ENCODE measurements around the gene DLGAP1.

DLGAP1 gene

DNA sequence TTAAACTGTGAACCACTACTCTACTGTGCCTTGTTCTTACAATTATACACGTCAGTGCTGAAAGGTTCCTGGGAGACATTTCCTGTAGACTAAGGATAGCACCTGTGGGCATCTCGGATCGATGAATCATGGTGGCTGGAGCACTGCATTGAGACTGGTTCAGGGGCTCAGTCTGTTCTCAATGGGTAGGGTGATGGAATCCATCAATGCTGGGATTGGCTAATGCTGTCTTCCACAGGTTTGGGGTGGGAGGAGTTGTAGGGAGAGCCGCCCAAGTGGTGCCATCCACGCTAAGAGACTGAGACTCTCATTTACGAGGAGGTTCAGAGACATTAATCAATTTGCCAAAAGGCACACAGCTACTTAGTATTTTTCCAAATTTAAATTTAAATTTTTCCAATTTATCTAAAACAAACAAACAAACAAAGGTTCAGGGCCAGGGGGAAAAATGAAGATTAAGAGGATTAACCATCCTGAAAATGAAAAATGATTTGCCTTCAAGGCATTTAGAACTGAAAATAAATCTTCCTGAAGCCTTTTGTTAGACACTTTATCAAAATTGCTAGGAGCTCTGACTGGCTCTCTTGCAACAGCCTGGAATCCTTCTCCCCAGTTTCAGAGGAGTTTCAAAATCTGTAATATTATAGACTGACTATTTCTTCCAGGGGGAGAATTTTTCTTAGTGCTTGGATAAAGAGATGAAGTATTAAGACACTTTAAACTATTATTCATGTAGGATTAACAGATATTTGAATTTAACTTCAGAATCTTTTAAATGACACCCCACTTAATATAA, 645.9 kb downstream of the DLGAP1 start:
- no peak for DNase-seq

DNA sequence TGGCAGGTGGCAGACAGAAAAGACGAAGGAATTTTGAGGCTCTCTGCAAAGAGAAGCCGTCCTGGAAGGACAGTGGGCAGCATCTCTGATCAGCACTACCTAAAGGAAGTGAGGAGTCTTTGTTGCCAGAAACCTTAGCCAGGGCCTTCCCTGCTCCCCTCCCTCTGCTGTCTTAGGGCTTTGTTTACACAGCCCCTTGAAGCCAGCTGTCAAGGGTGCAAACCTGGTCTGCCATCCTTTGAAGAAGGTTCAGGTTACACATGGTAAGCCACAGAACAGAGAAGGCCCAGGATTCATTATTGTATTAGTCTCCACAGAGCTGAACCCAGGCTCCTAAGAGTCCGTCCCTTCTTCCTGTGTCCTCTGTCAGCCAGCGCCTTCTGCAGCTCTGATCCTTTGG, 648.5 kb downstream of the DLGAP1 start:
- no peak for DNase-seq

DNA sequence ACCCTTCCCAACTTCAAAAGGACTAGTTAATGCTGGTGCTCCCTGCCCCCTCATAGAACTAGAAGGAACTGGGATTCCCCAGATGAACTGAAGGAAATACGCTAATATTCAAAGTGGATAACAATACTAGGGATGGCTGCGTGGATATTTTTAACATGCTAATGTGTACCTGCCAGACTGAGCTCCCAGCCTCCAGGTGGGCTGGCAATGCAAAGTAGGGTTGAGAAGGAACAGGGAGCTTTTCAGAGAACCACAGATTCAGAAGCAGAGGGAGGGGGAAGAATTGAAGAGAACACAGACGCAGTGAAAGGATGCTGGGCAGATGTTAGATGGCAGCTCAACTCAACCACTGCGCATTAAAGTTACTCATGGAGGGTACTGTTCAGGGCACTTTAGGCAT, 650.8 kb downstream of the DLGAP1 start:
- DNase-seq: no peak

DNA sequence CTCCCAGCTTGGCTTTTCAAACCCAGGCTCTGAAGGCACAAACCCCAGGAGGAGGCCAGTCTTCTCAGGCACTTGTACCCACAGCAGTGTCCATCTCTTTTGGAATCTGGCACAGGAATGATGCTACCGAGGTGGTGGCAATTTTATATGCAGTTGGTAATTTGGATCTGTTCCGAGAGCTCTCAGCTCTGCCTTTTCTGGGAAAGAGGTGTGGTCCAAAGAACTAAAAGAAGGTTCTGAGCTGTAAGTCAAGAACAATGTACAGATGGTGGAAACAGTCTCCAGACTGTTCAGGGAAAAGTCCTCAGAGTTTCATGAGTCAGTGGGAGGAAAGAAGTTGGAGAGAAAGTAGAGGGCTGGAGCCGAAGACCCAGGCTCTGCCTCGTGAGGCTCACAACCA, 651.8 kb downstream of the DLGAP1 start:
- no peak for DNase-seq

DNA sequence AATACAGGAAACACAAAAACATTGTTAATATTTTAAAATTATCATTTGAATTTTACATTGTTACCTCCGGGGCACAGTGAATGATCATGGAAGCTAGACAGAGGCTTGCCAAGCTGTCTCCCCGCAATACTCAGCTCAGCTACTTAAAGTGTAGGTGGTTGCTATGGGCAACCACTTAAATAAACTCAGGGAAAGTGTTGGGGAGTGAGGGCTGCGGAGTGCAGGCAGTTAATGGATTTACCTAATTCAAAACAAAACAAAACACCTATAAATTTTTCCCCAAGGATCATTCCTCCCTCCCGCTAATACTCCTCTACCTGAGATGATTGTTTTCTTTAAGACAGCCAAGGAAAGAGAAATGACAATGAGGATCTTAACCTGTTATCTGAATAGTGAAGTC, 655.6 kb downstream of the DLGAP1 start:
- no peak for DNase-seq

DNA sequence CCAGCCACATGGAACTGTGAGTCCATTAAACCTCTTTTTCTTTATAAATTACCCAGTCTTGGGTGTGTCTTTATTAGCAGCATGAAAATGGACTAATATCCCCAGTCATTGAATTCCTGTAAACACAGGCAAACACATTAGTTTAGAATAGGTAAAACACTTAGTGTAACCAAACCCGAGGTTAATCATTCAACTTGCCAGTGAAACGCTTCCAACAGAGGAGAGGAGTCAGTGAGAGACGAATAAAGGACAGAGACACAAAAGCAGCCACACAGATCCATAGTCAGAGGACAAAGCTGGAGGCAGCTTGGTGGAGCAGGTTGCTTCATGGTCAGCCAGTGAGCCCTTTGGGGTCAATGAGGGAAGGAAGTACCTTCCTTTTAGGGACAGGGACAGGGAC, 657.1 kb downstream of the DLGAP1 start:
- no peak for DNase-seq

DNA sequence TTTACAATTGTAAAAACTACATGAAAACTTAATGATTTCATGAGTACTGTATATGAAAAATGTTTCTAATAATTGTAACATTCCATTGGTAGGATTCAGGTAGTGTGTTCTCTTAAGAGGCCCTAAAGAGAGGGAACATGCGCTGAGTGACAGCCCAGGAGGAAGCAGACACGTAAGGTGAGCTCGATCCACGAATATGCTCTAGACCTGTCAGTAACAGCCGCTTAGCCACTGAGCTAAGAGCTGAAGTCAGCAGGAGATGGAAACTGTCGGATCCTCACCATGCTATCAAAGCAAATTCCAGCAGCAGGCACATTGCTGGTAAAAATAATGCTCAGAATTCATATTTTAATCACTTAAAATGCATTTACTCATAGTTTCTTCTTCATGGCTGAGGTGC, 658.7 kb downstream of the DLGAP1 start:
- DNase-seq: no peak

DNA sequence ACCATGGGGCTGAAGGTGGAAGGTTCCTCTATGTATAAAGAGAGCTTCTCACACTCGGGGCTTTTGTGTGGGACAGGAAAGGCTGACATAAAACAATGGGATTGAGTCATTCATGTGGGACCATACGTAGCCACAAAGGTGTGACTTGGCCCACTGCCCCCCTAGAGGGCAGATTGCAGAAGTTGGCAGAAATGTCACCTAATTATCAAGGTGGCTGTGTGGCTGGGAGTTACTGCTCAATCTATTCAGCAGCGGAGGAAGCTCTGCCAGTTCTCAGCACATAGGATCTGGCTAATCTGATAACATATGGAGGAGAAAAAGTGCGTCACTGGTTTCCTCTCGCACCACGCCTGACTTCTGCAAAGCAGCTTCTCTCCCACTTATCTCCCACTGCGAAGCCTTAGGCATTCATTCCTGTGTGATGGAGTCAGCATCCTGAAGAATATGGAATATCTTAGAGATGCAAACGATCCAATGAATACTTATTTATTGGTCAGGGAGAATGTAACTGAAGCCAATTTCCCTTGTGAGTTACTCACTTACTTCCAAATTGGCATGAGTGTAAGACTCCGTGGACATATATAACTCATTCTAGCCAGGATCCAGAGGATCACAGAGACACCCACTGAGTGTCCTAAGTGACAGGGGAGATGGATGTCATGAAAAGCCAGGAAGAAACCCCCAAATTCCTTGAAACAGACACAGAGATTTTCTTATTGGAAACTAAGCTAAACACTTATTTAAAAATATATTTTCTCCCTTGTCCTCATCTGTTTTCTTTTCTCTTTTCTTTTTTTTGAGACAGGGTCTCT, 660.4 kb downstream of the DLGAP1 start:
- DNase-seq: peak; percentile 95

DNA sequence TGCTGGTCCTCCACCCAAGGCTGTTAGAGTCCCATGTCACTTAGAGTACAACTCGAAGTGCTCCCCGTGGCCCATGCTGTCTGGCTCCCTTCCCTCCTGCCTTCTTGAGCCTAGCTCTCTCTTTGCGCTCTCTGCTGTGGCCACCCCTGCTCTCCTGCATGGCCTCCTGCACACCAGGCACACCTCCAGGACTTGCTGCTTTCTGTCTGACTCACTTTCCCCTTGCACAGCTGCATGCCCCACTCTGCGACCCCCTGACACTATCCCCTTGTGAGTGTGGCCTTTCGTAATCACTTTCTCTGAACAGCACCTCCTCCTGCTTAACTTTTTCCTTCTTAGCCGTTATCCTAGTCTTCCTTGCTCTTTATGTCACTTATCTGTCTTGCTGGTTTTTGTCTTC, 661.6 kb downstream of the DLGAP1 start:
- no peak for DNase-seq

DNA sequence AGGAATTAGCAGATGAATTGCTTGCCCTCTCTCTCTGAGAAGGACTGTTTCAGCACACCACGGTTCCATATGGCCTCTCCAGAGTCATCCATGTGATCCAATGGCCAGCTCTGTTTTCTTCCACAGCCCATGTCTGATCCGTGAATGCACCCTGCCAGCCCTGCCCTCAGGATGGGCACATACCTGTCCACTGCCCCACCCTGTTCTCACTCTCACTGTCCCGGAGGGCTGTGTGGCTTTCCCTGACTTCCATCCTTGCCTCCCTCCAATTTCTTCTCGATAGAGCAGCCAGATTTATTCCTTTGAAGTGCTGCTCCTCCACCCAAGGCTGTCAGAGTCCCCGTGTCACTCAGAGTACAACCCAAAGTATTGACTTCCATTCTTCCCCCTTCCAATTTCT, 662.0 kb downstream of the DLGAP1 start:
- no peak for DNase-seq

DNA sequence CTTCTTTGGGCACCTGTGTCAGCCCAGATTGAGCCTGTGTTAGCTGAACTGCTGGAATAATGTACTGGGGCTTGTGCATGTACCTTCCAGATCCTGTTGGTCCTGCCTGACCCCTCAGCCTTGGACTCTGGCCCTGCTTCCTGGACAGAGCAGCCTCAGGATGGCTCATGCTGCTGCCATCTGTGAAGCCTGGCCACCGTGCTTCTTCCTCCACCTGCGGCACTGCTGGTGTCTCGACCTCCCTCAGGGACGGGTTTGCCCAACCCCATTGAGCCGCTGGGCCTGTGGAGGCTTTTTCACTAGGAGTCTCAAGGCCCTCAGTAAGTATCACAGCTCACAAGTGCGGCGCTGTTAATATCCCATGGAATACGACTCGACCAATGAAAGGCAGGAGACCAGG, 662.4 kb downstream of the DLGAP1 start:
- DNase-seq: no peak

DNA sequence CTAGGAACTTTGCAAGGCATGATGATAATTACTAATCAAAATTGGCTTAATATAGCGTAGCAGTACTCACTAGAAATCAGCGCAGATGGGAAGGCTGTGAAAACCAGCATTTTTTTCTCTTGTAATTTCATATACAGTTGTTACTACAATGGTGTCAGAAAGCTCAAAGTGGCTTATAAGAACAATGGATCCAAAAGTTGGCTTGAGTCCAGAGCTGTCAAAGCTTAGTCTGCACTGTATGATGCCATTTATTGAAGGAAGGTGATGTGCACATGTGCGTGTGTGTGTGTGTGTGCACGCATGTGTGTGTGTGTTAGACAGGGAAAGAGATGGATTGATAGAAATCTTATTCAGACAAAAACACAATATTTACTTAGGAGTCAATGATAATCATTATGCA, 663.9 kb downstream of the DLGAP1 start:
- DNase-seq: no peak

DNA sequence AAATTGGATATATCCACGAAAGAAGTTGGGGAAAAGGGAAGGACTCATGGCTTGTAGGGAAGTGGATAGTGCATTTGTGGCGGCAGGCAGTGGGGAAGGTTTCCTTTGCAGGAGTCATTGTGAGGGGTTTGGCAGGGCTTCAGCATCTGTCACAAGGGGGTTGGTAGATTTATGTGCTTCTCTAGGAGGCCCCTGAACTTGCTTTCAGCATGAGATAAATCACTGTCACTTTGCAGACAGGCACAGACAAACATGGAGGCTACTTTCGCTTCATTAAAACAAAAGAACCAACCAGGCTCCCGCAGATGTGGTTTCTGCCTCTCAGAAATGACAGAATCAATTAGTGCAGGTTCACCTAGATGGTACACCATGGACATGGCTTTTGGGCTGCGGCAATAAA, 664.4 kb downstream of the DLGAP1 start:
- no peak for DNase-seq

DNA sequence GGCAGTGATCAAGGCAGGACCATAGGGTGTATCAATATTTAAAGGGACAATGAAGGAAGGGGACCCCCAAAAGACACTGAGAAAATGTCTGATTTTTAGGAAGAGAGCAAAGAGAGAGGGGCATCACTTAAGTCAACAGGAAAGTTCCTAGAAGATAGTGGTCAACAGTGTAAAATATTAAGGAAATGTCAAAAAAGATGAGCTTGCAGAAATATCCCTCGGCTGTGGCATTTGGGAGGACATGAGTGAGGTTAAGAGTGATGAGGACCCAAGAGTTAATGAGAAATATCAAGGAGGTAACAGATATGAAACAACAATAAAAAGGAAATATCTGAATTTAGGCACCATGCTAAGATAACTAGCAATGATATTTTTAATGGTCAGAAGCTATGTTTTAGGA, 665.6 kb downstream of the DLGAP1 start:
- no peak for DNase-seq

DNA sequence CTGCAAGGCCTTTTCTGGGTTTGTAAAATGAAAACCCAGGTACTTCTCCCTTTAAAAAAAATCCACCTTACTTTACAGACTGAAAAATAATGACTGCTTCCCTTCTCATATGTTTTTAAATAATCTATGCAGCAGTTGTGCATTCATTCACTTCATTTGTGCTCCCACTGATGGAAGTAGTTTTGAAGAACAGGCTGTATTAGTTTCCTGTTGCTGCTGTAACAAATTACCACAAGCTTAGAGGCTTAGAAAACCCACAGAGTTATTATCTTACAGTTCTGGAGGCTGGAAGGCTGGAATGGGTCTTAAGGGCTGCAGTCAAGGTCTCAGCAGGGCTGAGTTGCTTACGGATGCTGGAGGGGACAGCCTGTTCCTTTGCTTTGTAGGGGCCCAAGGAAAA, 670.2 kb downstream of the DLGAP1 start:
- DNase-seq: no peak

DNA sequence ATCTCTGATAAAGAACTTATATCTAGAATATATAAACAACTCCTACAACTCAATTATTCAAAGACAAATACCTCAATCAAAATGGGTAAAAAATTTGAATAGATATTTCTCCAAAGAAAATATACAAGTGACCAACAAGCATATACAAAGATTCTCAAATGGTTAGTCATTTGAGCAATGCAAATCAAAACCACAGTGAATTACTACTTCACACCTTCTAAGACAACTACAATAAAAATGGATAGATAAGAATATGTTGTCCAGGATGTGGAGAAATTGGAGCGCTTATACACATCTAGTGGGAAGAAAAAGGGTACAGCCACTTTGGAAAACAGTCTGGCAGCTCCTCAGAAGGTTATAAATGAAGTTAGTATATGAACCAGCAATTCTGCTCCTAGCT, 672.2 kb downstream of the DLGAP1 start:
- DNase-seq: no peak

DNA sequence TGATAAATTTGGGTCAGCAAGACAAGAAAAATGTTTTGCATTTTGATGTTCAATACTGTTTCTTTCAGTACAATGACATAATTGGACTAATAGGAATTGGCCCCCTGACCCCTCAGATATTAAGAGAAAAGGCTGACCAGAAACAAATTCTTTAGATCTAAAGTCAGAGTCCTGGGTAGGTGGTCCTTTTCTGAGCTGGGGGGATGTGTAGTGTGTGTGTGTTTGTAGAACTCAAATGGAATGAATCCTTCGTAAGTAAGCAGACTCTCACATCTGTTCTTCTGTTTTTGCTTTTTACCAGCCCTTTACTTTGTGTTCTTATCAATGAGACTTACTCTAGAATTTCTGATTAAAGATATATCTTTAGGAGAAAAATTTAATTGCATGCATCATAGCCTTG, 677.4 kb downstream of the DLGAP1 start:
- DNase-seq: no peak

DNA sequence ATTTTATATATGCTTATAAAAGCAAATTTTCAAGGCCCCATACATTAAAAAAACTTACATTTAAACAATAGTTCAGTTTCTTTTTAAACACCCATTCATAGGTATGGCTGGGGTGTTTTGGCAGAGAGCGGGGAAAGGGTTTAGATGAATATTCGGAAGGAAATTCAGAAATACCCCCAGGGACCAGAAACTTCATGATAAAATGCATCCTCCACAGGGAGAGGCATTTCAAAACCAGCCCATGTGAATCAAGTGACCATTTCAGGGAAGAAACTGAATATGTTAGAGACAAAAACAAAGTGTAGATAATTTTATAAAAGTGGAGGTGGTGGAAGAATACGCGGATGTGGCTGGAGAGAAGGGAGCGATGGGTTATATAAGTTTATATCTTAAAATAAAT, 678.0 kb downstream of the DLGAP1 start:
- DNase-seq: no peak

DNA sequence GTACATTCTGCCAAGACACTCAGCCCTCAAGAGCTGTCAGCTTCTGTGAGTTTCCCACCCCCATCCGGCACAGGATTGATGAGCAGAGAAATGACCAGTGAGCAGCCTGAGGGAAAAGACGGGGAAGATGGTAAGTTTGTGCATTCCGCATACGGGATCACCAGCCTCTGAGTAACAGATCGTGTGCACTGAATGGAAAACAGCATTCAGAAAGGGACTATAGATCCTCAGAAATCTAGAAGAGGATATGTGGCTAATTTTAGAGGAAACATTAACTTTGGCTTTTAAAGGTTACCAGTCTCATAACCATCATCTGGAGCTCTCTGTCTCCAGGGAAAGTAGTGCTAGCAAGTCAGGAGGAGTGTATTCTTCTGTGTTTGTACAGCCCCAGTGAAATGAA, 679.1 kb downstream of the DLGAP1 start:
- no peak for DNase-seq

DNA sequence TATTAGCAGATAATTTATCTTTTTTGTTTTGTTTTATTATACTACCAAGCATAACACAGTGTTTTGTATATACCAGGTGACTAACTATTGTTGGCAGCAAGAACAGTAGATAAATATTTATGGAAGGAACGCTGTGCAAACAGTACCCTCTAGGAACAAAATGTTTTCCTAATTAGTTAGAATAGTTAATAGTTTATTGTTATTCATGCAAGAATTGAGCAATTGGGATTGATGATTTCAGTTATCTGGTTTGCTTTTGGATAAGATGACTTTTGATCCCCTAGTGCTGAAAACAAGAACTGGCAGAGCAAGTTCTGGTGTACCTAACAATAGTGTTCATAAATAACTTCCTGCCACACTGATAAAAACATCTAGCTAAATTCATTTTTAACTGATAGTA, 681.8 kb downstream of the DLGAP1 start:
- no peak for DNase-seq

DNA sequence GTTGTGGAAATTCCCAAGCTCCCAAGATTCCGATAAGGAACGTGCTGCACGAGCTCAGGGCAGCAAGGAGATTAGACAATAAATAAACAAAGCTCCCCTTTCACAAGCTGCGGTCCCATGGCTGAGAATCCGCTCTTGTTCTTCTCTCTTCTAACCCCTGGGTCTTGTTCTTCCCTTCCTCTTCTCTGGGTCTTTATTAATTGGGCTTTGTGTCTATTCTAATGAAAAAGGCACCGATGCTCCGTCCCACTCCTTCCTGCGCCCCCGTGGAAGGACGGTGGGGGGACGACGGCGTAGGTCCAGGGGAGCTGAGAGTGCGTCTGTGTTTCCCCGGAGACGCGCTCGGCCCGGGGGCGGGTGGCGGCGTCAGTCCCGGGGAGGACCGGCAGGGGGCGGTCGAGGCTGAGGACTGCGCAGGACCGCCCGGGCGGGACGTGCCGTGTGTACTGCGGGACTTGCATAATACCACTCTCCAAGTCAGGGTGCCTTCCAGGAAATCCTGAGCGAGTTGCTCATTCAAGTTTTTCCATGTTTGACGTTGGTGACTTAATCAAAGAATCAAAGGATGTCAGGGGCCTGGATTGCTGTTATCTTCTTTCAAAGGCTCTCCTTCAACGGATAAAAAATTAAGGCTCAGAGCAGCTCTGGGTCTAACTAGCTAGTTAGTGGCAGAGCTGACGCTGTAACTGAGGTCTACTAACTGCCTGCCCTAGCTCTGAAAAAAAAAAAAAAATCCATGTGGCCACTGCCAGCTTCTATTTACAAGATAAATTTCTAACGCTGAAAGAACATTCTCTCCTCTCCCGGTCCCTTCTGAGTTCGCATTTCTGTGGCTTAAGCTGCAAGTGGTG, 683.8 kb downstream of the DLGAP1 start:
- DNase-seq: peak; percentile 87

DNA sequence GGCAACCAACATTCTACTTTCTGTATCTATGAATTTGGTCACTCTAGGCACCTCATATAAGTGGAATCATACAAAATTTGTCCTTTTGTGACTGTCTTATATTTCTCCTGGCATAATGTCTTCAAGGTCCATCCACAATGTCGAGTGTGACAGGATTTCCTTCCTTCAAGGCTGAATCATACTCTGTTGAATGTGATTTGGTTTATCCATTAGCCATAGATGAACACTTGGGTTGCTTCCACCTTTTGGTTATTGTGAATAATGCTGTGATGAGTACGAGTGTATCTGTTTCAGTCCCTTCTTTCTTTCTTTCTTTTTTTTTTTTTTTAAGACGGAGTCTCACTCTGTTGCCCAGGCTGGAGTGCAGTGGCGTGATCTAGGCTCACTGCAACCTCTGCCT, 693.8 kb downstream of the DLGAP1 start:
- DNase-seq: no peak

DNA sequence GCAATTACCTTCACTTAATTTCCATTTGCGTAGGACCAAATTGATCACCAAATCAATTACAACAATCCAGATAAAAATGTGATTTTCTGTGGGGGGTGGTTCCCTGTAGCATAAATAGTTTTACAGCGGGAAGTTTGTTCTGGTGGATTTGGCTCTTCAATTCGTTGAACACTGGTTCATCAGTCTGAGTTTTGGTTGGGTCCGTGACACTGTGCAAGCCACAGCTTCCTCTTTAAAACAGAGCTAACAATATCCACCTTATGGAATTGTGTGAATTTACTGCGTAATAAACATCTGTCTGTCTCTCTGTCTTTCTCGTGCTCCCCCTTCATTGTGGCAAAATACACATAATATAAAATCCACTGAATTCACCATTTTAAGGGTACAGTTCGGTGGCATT, 694.4 kb downstream of the DLGAP1 start:
- no peak for DNase-seq
